Measurements from ENCODE around the gene MACROD2. TPM values are rescaled to one million over a fixed set of nuclear protein-coding genes. Genes with fewer than 3 reads are reported as not detected.

The MACROD2 gene
- total RNA-seq, 1 experiment from 2014 or later: 3.1 TPM

GRCh38 chr20:14562981-14563380, 567.7 kb downstream of the MACROD2 start:
- intact Hi-C loops (cut with micrococcal nuclease): no loop called here
- H3K27me3 Mint-ChIP-seq (ENCODE audit: insufficient read depth, unreplicated experiment): no peaks in the 10 kb centered on the region
- ChIA-PET CTCF (no interaction called here), POLR2A (interaction anchor here (0.7 to 1.2 kb wide), 2 partner anchors 59 to 116 kb away, joined by 3 to 4 read pairs; no protein-coding TSS in a partner anchor)
- DNase-seq (ENCODE audit: unreplicated experiment): no peak
- H3K9me3 Mint-ChIP-seq (ENCODE audit: unreplicated experiment): peaks cover 6% of the 10 kb centered on the region
- H3K4me1 Mint-ChIP-seq (ENCODE audit: insufficient read depth, unreplicated experiment): no peaks in the 10 kb centered on the region
- no peak overlapping the region for H3K27ac Mint-ChIP-seq (ENCODE audit: low read depth, unreplicated experiment)
- TF ChIP-seq CTCF (IDR thresholded peaks at IDR 0.05; ENCODE audit: unreplicated experiment): no peak
- no TSS peak for BruUV-seq (replicated peaks)
- no peaks in the 10 kb centered on the region for H3K36me3 Mint-ChIP-seq (ENCODE audit: insufficient read depth, unreplicated experiment)
- H3K4me3 Mint-ChIP-seq (ENCODE audit: unreplicated experiment): no peak overlapping the region

- no peak for DNase-seq (ENCODE audit: unreplicated experiment)
- H3K27ac Mint-ChIP-seq (ENCODE audit: low read depth, unreplicated experiment): no peak overlapping the region
- no peak overlapping the region for H3K4me3 Mint-ChIP-seq (ENCODE audit: unreplicated experiment)
- CTCF ChIA-PET: no interaction called here
- H3K27me3 Mint-ChIP-seq (ENCODE audit: insufficient read depth, unreplicated experiment): no peaks in the 10 kb centered on the region
- no peaks in the 10 kb centered on the region for H3K4me1 Mint-ChIP-seq (ENCODE audit: insufficient read depth, unreplicated experiment)
- intact Hi-C loops (cut with micrococcal nuclease): no loop called here
- TF ChIP-seq CTCF (IDR thresholded peaks at IDR 0.05; ENCODE audit: unreplicated experiment): no peak
- no TSS peak for BruUV-seq (replicated peaks)
- POLR2A ChIA-PET: interaction anchor here (0.7 to 1.2 kb wide), 3 partner anchors 11 to 149 kb away, joined by 3 to 4 read pairs (median 3); no protein-coding TSS in a partner anchor
- no peaks in the 10 kb centered on the region for H3K36me3 Mint-ChIP-seq (ENCODE audit: insufficient read depth, unreplicated experiment)
- peaks cover 6% of the 10 kb centered on the region for H3K9me3 Mint-ChIP-seq (ENCODE audit: unreplicated experiment)
Measured at GRCh38 chr20:14566505-14566904, 571.2 kb downstream of the MACROD2 start.

- TF ChIP-seq CTCF (IDR thresholded peaks at IDR 0.05; ENCODE audit: unreplicated experiment): no peak
- Mint-ChIP-seq H3K27ac (ENCODE audit: low read depth, unreplicated experiment) (no peak overlapping the region), H3K36me3 (ENCODE audit: insufficient read depth, unreplicated experiment) (no peaks in the 10 kb centered on the region), H3K4me3 (ENCODE audit: unreplicated experiment) (no peak overlapping the region), H3K9me3 (ENCODE audit: unreplicated experiment) (peaks cover 6% of the 10 kb centered on the region), H3K27me3 (ENCODE audit: insufficient read depth, unreplicated experiment) (no peaks in the 10 kb centered on the region), H3K4me1 (ENCODE audit: insufficient read depth, unreplicated experiment) (no peaks in the 10 kb centered on the region)
- ChIA-PET POLR2A (interaction anchor here (0.6 to 1.3 kb wide), 3 partner anchors 12 to 379 kb away, joined by 3 to 8 read pairs (median 3); no protein-coding TSS in a partner anchor), CTCF (no interaction called here)
- intact Hi-C loops (cut with micrococcal nuclease): no loop called here
- no TSS peak for BruUV-seq (replicated peaks)
- no peak for DNase-seq (ENCODE audit: unreplicated experiment)
Measured at GRCh38 chr20:14568225-14568624, 572.9 kb downstream of the MACROD2 start.

DNA sequence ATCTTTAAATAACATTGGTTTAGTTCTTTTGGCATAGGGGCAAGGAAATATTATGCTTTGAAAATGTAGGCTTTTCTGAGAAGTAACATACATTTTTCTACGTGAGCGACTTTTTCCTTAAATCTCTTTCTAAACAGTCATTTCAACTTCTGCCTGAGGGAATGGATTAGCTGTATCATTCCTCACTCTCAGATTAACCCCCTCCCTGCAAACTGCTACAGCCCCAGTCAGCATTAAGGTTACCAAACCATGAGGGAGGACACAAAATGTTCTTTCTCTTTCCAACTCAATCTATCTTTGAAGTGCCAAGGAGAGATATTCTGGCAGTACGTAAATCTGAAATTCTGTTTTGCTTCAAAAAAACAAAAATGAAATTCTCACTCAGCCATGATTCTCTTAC, 573.4 kb downstream of the MACROD2 start:
- intact Hi-C loops (cut with micrococcal nuclease): no loop called here
- no peak for TF ChIP-seq CTCF (IDR thresholded peaks at IDR 0.05; ENCODE audit: unreplicated experiment)
- no TSS peak for BruUV-seq (replicated peaks)
- Mint-ChIP-seq H3K9me3 (ENCODE audit: unreplicated experiment) (peaks cover 6% of the 10 kb centered on the region), H3K27ac (ENCODE audit: low read depth, unreplicated experiment) (no peak overlapping the region), H3K27me3 (ENCODE audit: insufficient read depth, unreplicated experiment) (no peaks in the 10 kb centered on the region), H3K4me1 (ENCODE audit: insufficient read depth, unreplicated experiment) (no peaks in the 10 kb centered on the region), H3K4me3 (ENCODE audit: unreplicated experiment) (no peak overlapping the region), H3K36me3 (ENCODE audit: insufficient read depth, unreplicated experiment) (no peaks in the 10 kb centered on the region)
- ChIA-PET CTCF (interaction anchor here (1.3 kb wide), 1 partner anchor 12 kb away, joined by 5 read pairs; no protein-coding TSS in a partner anchor), POLR2A (interaction anchor here (0.5 to 1.3 kb wide), 3 partner anchors 12 to 379 kb away, joined by 3 to 8 read pairs (median 3); no protein-coding TSS in a partner anchor)
- DNase-seq (ENCODE audit: unreplicated experiment): no peak

All from MCF 10A (cell line).